Stimulated activated CD8-positive, alpha-beta memory T cell treated with anti-CD3 and anti-CD28 coated beads, Interleukin-15, amount 100 ng/mL, for 24 hours (primary cell): Measurements from ENCODE around the gene CTPS2.

Experiments
- DNase-seq: peaks from one replicate; pipeline ENCODE4 v3.0.0-alpha.2; 2020; ENCODE audit warnings: low read depth

Gene CTPS2

DNA sequence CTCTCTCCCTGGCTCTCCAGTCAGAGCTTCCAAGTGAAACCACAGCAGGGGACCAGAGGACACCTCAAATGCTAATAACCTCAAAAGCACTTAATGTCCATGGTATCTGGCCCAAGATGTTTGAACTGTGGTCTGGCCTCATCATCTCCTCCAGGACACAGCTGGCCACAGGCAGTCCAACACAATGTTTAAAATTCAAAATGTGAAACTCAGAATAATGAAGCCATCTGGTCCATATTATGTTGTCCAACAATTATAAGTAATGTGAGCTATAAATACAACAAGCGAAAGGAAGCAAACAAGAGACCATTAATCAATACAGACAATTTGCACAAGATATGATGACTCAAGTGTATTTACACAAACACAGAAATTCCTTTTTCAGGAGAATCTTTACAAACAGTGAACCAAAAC, 153.3 kb downstream of the CTPS2 start:
- DNase-seq, result no peak

DNA sequence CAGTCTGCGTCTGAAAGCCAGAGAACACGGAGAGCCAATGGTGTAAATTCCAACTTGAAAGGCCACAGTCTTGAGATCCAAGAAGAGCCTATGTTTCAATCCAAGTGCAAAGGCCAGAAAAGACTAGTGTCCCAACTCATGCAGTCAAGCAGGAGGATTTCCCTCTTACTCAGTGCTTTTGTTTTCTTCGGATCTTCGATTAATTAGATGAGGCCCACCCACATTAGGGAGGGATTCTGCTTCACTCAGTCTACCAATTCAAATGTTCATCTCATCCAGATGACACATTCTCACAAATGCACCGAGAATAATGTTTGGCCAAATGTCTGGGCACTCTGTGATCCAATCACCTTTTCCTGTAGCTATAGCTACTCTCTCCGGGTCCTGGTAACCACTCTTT, 154.0 kb downstream of the CTPS2 start:
- DNase-seq, result no peak

DNA sequence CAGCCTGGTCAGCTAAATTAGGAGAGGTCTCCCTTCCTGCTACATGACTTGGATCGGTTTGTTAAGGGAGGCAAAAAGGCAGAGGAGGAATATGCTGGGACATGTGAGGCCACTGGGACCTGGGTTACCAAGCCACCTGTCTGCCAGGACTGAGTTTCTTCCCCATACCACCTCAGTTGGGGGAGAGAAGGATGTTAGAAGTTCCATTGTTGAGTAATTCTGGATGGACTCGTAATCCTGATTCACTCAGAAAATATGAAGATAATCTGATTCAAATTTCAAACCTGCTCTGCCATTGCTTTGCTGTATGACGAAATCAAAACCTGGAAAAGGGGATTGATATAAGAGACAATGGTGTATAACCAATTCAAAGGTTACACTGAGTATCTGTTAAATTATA, 159.9 kb downstream of the CTPS2 start:
- DNase-seq, result no peak

DNA sequence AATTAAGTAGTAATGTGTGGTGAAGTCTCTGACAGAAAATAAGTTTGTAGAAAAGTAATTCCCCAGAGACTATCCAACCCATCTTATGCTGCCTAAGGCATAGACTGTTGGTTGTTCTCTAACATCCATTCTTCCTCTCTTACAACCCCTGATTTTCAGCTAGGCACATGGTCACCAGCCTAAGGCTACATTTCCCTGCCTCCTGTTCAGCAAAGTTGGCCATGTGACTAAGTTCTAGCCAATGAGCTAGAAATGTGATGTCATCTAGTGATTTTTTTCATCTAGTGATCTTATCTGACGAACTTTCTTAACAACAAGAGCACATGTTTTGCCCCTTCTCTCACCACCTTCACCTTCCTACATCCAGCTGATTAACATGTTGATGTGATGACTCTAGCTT, 164.8 kb downstream of the CTPS2 start:
- DNase-seq, result no peak

- DNase-seq, result no peak
These were observed 167.5 kb downstream of the CTPS2 start for GRCh38 chrX:16544969-16545368.
